GM21576 (cell line): ENCODE measurements around the gene GPR171.

Experiments used
- ATAC-seq: cut with Tn5 transposase; IDR thresholded peaks from one replicate; pipeline ENCODE4 v1.9.1; 2021; ENCODE audit warnings: mild to moderate bottlenecking, moderate library complexity; ENCODE audit not compliant: unreplicated experiment

GPR171 gene

DNA sequence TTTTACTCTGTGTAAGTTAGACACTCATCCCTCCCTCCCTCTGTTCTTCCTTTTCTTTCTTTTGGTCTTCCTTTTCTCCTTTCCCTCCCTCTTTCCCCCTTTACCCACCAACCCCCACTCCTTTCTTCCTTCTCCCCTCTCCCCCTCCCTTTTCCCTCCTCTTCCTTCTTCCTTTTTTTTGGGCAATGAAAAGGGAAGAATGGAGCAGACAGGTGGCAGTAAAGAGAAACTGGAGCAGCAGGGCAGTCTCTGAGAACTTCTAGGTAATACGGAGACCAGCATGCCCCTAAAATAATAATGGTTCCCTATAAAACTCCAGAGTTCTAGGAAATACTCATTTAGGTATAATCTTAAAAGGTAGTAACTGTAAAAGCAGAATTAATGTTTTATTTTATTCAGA lies 11.4 kb upstream of the GPR171 start:
- ATAC-seq, result no peak

DNA sequence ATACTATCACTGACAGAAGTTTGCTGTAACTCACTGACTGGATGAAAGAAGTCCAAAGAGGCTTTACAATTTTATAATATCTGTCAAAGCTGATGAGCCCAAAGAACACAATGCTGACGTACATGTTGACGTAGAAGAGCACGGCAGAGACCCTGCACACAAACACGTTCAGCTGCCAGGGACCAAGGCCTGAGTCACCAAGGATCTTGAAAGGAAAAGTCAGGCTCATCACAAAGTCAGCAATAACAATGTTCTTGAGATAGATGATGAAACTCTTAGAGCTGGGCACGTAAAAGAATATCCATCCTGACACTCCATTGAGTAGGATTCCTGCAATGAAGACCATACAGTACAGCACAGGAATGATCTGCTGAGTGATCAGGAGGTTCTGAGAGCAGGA lies 10.9 kb upstream of the GPR171 start:
- no peak for ATAC-seq

DNA sequence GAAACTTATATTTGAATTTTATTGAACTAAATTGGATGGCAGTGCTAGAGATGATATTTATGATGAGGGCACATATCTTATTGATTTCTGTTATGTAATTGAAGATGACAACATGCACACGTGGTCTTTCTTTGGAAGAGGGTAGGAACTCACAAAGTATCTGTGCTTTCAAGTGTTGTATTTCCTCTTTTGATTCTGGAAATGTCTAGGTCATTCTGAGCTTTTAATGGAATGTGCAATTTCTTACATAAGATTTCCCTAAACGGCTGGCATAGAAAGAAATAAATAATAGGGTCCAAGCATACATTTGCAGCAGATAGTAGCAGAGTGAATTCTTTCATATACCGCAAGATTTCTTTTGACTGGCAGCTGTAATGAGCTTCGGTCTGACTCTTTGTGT lies 10.1 kb upstream of the GPR171 start:
- ATAC-seq, result no peak

DNA sequence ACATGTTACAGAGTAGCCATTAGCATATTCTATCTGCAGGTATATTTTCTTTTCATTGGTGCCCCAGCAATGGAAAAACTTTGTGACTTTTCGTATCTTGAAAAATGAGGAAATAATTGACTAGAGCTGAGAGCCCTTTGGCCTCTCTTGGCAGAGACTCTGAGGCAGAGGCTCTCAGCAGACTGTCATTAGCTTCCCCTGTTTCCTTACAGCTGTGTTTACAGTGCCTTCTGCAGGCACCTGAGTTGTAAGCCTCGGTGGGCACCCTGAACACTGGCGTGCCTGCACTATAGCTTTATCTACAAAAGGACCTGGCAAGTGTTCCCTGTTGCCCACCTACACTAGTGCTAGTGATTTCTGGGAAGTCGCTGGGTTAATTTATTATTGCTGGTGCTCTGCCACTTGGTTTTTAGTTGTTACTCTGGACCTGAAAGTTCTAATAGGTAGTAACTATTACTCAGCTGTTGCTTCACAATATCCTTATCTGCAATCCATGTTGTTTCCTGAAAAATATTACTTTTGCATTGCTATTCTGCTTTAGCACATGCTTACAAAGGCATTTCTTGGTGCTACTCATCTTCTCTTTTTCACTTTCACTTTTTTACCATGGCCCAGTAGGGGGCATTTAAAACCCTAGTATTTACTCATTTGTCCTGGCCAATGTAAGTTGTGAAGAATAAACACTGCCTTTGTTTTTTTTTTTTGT lies 7.8 kb upstream of the GPR171 start:
- peak; percentile 66 for ATAC-seq

DNA sequence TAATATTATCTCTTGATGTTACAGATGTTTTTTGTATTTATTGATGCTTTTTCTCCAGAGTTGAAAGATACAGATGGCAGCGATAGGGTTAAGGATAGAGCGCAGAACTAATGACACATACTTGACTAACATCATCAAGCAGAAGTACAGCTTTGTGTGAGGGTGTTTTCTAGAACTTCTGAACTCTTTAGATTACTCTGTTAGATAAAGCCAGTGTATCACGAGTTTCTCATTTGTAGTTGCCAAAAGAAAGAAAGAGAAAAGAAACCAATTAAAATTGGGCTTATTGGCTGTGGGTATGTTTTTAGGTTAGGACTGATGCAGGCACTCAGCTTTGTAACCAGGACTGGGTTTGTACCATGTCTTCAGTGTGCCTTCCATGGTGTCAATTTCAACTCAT lies 6.6 kb upstream of the GPR171 start:
- no peak for ATAC-seq

DNA sequence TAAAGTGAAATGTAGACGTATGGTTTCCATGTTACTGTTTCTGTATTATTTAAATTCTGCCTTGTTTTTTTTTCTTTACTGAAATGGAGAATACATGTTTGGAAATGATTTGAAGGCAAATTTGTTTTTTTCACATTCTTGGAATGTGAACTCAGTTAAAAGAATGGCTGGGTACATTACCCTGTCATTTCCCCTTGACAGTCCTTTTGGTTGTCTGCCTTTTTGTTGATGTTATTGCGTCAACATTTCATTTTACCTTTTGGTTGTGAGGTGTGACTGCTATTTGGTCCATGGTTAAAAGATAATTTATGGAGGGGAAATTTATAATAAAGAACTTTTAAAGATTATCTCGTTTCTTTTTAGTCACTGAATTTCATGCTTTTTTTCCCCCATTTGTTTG lies 3.2 kb upstream of the GPR171 start:
- ATAC-seq, result no peak

DNA sequence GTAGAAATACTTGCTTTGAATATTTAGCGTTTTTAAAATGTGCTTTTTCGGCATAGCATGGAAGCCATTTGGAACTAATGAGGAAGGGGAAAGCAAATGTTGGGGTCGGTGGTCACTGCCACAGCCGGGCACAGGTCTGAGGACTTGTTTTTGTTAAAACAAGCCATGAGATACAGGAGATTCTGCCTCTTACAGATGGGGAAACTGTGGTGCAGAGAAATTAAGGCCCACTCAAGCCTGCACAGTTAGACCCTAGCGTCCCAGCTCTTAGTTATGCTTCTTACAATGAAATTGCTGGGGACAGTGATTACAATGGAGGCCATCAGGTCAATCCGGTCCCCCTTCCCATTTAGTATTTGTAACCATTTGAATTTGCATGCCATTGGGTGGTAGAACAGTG lies 2.5 kb upstream of the GPR171 start:
- ATAC-seq, result no peak

DNA sequence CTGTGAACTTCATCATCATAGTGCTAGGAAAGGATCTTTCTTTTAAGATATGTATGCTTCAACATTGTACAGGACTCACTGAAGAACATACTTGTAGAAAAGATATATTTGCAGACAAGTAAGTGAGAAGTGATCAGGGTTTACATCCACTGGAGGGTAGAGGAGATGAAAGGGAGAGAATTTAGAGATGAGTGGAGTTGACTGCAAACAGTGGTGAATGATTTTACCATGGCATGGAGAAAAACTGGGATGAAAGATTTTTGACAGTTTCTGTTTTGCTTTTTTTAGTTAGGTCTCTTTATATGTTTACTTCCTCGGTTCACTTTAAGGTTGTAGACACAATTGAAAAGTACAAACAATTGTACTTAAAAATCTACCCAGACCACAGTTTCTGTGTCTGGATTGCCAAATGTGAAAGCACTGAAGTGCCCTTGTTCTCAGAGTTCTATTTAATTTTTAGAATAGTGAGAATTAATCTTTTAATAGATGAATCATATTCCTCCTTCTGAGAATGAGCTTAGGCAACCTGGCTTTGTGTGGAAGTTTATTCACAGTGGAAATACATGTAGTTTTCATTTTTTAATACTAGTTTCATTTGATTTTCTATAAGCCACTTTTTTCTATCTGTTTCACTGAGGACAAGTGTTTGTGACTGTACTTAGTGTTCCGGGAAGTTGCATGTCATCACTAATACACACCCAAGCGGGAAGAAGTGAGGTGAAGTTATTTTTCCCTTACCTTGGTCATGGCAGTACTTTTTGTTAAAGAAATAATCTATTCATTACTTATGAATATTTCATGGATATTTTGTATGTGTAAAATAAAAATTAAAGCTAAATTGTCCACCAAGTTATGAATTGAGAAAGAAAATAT lies 1.8 kb upstream of the GPR171 start:
- ATAC-seq, result no peak

DNA sequence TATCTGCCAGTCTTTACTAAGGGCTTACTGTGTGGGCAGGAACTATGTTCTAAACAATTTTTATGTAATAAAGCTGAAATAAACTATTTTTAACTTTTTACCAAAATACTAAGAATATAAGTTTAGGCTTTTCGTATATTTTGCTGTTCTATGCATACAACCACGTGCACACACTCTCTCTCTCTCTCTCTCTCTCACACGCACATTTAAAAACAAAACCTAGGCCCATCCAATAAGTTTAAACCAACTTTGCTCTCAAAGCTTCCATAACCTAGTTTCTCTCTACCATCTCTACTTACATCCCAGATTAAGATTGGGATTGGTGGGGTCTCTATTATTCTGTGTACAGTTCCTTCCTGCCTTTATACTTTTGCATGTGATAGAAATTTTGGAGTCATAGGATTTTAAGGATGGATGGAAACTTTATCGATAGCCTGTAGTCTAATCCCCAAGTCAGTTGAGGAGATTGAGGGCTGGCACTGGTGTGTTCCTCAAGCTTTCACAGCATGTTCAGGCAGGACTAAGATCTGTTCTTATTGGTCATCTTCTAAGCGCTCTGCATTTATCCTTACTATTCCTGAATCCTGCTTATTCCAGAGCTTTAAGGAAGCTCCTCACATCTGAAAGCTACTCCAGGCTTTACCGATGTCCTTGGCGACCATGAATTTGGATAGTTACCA lies 1.8 kb downstream of the GPR171 start:
- ATAC-seq, result no peak

DNA sequence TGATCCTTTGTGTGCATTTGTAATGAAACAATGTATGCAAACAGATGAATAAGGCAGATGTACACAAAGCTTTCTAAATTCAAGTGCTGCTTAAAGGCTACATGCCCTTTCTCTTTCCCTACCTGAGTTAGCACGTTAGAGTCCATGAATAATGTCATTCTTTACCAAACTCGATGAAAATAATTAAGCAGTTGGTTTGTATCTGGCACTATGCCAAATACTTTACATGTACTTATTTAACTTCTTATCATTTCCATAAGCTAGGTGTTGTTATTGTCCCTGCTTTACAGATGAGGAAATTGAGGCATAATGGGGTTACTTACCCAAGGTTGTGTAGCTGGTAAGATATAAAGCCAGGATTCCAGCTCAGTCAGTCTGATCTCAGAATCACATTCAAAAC lies 2.4 kb downstream of the GPR171 start:
- ATAC-seq, result no peak

DNA sequence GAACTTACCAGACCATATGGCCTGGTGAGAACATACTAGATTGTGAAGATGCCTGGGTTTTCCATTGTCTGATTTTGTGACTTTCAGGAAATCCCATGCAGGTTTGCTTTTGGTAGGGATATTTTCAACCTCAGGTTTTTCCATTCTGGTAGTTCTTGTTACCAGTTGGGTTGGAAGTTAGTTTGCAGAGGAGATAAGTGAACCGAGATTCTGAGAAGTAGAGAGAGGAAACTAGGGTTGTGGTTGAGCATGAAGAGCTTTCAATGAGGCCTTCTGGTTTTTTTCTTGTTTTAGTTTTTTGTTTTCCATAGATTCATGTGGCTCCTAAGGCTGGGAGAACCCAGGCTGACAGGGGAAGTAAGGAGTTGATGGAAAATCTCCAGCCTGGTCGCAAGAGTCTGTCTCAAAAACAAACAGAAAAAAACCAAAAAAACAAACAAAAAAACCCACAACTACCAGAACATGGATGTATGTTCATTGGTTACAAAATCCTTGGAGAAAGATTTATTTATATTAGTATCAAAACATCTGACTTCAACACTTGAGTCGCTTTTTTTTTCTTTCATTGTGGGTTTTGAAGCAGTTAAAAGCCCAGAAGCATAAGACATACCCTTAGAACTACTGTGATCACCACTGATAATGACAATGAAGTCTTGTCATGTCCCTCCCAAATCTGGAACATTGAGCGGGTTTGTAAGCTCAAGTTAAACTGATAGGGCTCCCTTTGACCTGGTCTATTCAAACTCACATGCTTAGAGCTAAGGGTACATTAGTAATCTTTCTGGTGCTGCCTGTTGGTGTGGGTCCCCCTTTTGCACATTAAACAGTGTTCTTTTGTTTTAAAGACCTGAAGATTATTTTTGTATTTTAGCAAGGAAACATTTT lies 3.2 kb downstream of the GPR171 start:
- ATAC-seq, result no peak

DNA sequence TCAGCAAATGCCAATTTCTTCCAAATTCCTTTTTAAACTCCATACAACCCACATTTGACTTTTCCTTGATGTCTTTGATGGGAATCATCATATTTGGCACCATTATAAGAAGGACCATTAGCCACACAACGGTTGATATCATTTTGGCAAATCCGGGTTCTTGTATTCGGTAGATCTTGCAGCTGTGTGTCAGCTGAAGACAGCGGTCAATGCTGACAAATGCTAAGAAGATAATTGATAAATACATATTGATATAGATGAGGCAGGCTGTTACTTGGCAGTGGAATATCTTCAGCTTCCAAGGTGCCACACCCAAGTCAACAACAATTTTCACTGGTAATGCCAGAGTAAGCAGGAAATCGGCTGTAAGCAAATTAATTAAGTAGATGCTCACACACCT lies 4.2 kb downstream of the GPR171 start:
- ATAC-seq, result no peak

DNA sequence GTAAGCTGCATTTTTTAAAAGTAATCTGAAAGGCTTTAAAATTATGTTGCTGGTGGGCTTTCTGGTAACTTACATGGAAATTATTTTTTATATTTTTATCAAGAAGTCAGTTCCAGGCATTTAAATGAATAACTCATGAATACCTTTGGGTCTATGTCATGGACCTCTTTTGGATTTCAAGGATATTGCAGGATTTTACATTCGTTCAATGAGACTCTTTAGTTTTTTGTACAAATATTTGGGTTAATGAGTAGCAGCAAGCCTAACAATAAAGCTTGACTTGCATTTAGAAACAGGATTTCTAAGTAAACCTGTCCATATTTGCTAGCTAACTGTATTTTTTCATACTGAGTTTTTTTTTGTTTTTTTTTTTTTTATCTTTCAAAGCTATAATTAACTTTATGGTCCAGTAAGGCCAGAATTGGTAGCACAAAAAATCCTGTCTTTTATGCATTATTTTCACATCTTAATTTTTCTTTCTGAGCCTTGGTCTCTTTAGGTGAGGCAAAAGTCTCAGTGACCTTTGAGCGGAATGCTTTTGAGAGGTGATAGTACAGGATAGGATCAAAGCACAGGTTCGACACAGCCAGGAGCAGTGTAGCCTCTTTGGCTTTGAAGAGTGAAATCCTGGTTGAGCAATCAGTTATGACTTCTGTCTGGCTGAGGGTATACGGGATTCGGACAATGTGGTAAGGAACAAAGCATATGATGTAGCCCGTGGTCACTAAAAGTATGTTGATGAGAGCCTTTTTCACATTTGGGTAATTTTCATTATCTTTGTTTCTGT lies 4.8 kb downstream of the GPR171 start:
- no peak for ATAC-seq

DNA sequence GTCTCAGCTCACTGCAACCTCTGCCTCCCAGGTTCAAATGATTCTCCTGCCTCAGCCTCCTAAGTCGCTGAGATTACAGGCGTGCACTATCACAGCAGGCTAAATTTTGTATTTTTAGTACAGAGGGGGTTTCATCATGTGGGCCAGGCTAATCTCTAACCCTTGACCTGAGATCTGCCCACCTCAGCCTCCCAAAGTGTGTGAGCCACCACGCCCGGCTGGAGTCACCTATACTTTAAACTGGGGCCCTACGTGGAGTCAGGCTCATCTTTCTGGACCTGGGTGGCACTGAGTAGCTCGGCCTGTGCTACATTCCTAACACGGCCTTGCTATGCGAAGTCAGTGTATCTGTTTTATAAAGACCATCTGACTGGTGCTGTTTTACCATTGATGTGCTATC lies 5.8 kb downstream of the GPR171 start:
- no peak for ATAC-seq

DNA sequence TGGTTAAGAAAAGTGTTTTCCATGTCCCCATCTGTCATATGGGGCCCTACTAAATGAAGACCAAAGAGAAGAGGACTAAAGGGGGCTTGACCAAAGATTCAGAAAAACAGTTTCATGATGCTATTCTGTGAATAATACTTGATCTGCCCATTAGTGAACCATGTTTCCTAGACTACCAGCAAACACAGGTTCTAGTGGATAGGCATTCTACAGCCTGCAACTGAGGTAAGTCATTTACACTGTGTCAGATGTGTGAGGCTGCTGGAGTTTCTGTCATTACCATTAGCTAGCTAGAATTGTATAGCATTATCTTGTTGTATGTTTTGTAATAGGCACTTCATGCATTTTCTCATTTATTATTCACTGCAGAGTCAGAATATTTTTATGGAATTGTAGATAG lies 6.6 kb downstream of the GPR171 start:
- no peak for ATAC-seq

DNA sequence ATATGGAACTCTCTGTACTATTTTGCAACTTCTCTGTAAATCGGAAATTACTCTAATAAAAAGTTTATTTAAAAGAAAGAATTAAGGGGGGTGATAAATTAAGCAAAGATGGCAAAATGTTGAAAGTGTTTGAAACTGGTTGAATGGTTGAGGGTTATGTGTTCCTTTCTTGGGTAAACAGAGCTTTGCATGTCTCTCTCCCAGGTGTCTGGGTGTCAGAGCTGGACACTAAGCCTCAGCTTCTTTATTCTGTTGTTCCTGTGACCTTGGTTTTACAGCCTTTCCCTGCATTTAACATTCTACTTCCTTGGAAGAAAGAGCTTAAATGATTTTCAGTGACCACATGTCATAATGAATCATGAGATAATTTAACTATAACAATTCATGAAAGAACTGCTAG lies 7.2 kb downstream of the GPR171 start:
- ATAC-seq, result no peak

DNA sequence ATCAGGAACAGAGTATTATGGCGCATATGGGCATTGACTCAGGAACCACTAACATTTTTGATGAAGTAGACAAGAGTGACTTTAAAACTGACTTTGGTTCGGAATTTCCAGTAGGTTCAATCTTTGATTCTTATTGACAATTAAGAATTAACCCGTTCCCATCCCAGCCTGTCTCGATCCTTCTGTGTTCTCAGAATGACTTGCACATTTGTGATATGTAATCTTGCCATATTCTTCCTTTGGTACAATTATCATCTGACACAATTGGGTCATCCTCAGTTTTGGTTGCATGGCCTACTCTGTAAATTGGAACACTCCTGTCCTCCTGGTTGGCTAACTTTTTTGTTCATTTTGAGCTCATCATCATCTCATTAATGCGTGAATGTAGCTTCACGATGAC lies 10.5 kb downstream of the GPR171 start:
- no peak for ATAC-seq

DNA sequence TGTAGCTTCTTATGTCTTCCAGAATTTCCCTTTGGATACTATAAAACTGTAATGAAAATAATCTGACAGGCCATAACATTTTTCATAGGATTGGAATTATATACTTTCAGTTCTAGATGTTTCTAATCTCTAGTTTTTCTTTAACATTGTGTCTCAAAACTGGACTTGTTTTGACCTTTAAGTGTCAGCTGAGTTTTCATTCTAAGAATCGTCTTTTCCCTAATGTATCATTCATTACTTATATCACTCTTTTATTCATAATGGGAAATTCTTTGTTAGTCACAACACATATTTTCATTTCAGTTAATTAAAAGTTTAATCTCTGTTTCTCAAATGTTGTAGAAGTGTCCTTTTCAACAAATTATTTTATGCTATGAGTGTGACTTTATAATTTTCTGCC lies 11.9 kb downstream of the GPR171 start:
- ATAC-seq, result no peak

DNA sequence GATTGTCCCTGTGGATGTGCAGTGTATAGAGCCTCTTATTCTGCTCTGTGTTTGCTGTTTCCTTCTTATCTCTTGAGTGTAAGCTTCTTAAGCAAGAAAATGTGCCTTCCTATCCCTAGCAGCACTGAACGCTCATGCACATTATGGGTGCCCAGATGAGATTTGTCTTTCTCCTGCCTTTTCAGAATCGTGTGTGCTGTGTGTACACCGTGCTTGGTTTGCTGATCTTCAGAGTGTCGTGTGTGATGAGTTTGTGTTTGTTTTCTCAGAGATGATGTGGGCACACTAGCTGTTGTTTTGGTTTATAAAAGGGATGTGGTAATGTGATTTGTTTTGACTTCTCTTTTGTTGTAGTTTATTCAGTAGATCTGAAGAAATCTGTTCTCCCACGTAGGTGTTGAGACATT lies 19.7 kb downstream of the GPR171 start:
- no peak for ATAC-seq
